Nephron (organoid): ENCODE data around the gene NHERF1.

Source experiments
- H3K27ac Mint-ChIP-seq, 3 experiments: 2 replicates each; pipeline ENCODE4 v1.8.0; 2020; ENCODE audit warnings: mixed read lengths in 3 of 3, mild to moderate bottlenecking in 2 of 3, moderate library complexity in 1 of 3
- H3K27me3 Mint-ChIP-seq: 2 replicates; pipeline ENCODE4 v1.8.0; 2021; ENCODE audit warnings: low read depth, mild to moderate bottlenecking, moderate library complexity, mixed read lengths
- H3K36me3 Mint-ChIP-seq: 2 replicates; pipeline ENCODE4 v1.8.0; 2020; ENCODE audit warnings: low read depth, mixed read lengths
- H3K4me1 Mint-ChIP-seq: 2 replicates; pipeline ENCODE4 v1.8.0; 2020; ENCODE audit warnings: mixed read lengths
- H3K4me3 Mint-ChIP-seq, 3 experiments: 2 replicates each; pipeline ENCODE4 v1.8.0; 2020; ENCODE audit warnings: mild to moderate bottlenecking in 3 of 3, mixed read lengths in 3 of 3, moderate library complexity in 2 of 3
- H3K9me3 Mint-ChIP-seq: 2 replicates; pipeline ENCODE4 v1.8.0; 2020; ENCODE audit warnings: mixed read lengths
- CTCF ChIP-seq, 3 experiments: fragments of 200-600 bp; sonication (generic); IDR thresholded peaks; one replicate each; pipeline ENCODE4 v1.5.0; 2021; ENCODE audit warnings: antibody characterized with exemption in 3 of 3; ENCODE audit not compliant: unreplicated experiment in 3 of 3

Gene NHERF1

GRCh38 chr17:74734256-74734655 lies 14.2 kb upstream of the NHERF1 start:
- peaks cover 18% of the 10 kb centered on the region for H3K4me1 Mint-ChIP-seq
- TF ChIP-seq CTCF (IDR thresholded peaks at IDR 0.05; ENCODE audit: unreplicated experiment in 3 of 3), result no peak
- no peak overlapping the region for H3K4me3 Mint-ChIP-seq
- peaks cover 21% of the 10 kb centered on the region for H3K27me3 Mint-ChIP-seq
- H3K36me3 Mint-ChIP-seq, result no peaks in the 10 kb centered on the region
- H3K9me3 Mint-ChIP-seq, result no peaks in the 10 kb centered on the region
- H3K27ac Mint-ChIP-seq, result no peak overlapping the region

GRCh38 chr17:74736513-74737298 lies 11.7 kb upstream of the NHERF1 start, which contains the start of gene RAB37:
RAB37 (plus strand) TSS chr17:74737256; CDS start chr17:74737273, 17 bp downstream.
- peak; percentile 12 to 44 (median 23) for TF ChIP-seq CTCF (IDR thresholded peaks at IDR 0.05; ENCODE audit: unreplicated experiment in 3 of 3)
- H3K27ac Mint-ChIP-seq, result peak within 1 kb of the TSS in 2 of 3 experiments; percentile 46 to 60
- H3K4me1 Mint-ChIP-seq, result peaks cover 20% of the 10 kb centered on the region
- H3K36me3 Mint-ChIP-seq, result no peaks in the 10 kb centered on the region
- H3K27me3 Mint-ChIP-seq, result peaks cover 44% of the 10 kb centered on the region
- H3K9me3 Mint-ChIP-seq, result no peaks in the 10 kb centered on the region
- H3K4me3 Mint-ChIP-seq, result peak within 1 kb of the TSS; percentile 62 to 73 (median 69)

- H3K9me3 Mint-ChIP-seq, result no peaks in the 10 kb centered on the region
- TF ChIP-seq CTCF (IDR thresholded peaks at IDR 0.05; ENCODE audit: unreplicated experiment in 3 of 3), result peak in 1 of 3 experiments; percentile 48
- peak overlapping the region; percentile 54 to 70 (median 69) for H3K4me3 Mint-ChIP-seq
- peaks cover 46% of the 10 kb centered on the region for H3K27me3 Mint-ChIP-seq
- peaks cover 20% of the 10 kb centered on the region for H3K4me1 Mint-ChIP-seq
- H3K36me3 Mint-ChIP-seq, result no peaks in the 10 kb centered on the region
- no peak overlapping the region for H3K27ac Mint-ChIP-seq
Observed at GRCh38 chr17:74737299-74738050, 11.0 kb upstream of the NHERF1 start.

- H3K27ac Mint-ChIP-seq, result peak overlapping the region in 2 of 3 experiments; percentile 16 to 49
- H3K4me3 Mint-ChIP-seq, result peak overlapping the region; percentile 67 to 70 (median 69)
- no peak for TF ChIP-seq CTCF (IDR thresholded peaks at IDR 0.05; ENCODE audit: unreplicated experiment in 3 of 3)
- peaks cover 20% of the 10 kb centered on the region for H3K4me1 Mint-ChIP-seq
- H3K9me3 Mint-ChIP-seq, result no peaks in the 10 kb centered on the region
- H3K27me3 Mint-ChIP-seq, result peaks cover 53% of the 10 kb centered on the region
- no peaks in the 10 kb centered on the region for H3K36me3 Mint-ChIP-seq
Observed at GRCh38 chr17:74738051-74738996, 10.1 kb upstream of the NHERF1 start.

GRCh38 chr17:74739227-74739831 lies 9.1 kb upstream of the NHERF1 start:
- Mint-ChIP-seq H3K27me3 (peaks cover 58% of the 10 kb centered on the region), H3K36me3 (no peaks in the 10 kb centered on the region), H3K27ac (peak overlapping the region in 2 of 3 experiments; percentile 16 to 49), H3K9me3 (no peaks in the 10 kb centered on the region), H3K4me1 (peaks cover 25% of the 10 kb centered on the region), H3K4me3 (peak overlapping the region; percentile 26 to 67 (median 33))
- TF ChIP-seq CTCF (IDR thresholded peaks at IDR 0.05; ENCODE audit: unreplicated experiment in 3 of 3), result no peak
